H1 (cell line): Measurements from ENCODE around the gene SGO2. TPM values are rescaled to one million over a fixed set of nuclear protein-coding genes. Genes with fewer than 3 reads are reported as not detected.
A peak's percentile ranks its signal among the peaks of the same experiment; 100 is the strongest.

ENCODE experiments used
- CTCF ChIA-PET: fragments of 300-600 bp; sonication (Branson Sonifier 250); formaldehyde crosslinking; loops from one replicate; lab custom pipeline; 2021; ENCODE audit not compliant: partially characterized antibody; lab: Charles Lee
- POLR2A ChIA-PET: fragments of 300-600 bp; sonication (Branson Sonifier 250); formaldehyde crosslinking; loops from one replicate; lab custom pipeline; 2021; ENCODE audit warnings: inconsistent platforms; ENCODE audit not compliant: partially characterized antibody; lab: Charles Lee
- DNase-seq, 2 experiments: peaks; one replicate each; pipeline versions ENCODE4 v3.0.0 to v3.0.0-alpha.2; 2010 to 2022; ENCODE audit warnings: low spot score in 2 of 2, low read depth in 1 of 2, mixed read lengths in 1 of 2
- FAIRE-seq: peaks from 2 replicates; lab custom pipeline; 2011; peaks lifted over from hg19 to GRCh38; lab: Jason Lieb, UNC
- H2AFZ ChIP-seq: 2 replicates; pipeline ENCODE4 v1.8.1; 2012; ENCODE audit warnings: low read length, inconsistent platforms
- H2AK5ac ChIP-seq: 2 replicates; pipeline ENCODE4 v1.6.1; 2013; ENCODE audit warnings: low read depth, low read length
- H2BK120ac ChIP-seq: replicated peaks from 2 replicates; pipeline ENCODE3; 2013; ENCODE audit warnings: low read depth, low read length, inconsistent platforms
- H2BK12ac ChIP-seq: 2 replicates; pipeline ENCODE4 v1.6.1; 2013; ENCODE audit warnings: low read depth, low read length
- H2BK15ac ChIP-seq: 2 replicates; pipeline ENCODE4 v1.6.1; 2013; ENCODE audit warnings: low read length
- H2BK20ac ChIP-seq: 2 replicates; pipeline ENCODE4 v1.6.1; 2013; ENCODE audit warnings: low read length
- H2BK5ac ChIP-seq: 2 replicates; pipeline ENCODE4 v1.6.1; 2013; ENCODE audit warnings: low read depth, low read length
- H3K14ac ChIP-seq: 2 replicates; pipeline ENCODE4 v1.6.1; 2013; ENCODE audit warnings: inconsistent platforms; ENCODE audit not compliant: insufficient read length
- H3K18ac ChIP-seq: 2 replicates; pipeline ENCODE4 v1.6.1; 2013; ENCODE audit warnings: low read length; ENCODE audit errors: extremely low read depth
- H3K23ac ChIP-seq: 2 replicates; pipeline ENCODE4 v1.6.1; 2013; ENCODE audit warnings: inconsistent platforms; ENCODE audit not compliant: insufficient read length
- H3K23me2 ChIP-seq: 2 replicates; pipeline ENCODE4 v1.6.1; 2013; ENCODE audit warnings: low read depth, low read length
- H3K27ac ChIP-seq: 2 replicates; pipeline ENCODE4 v1.6.1; 2011; ENCODE audit warnings: low read depth, low read length, inconsistent platforms
- H3K27me3 ChIP-seq, 4 experiments: replicated peaks in 1 of 4; 1 replicate in 1 of 4; 2 replicates in 3 of 4; pipeline versions ENCODE4 v1.6.1 to v1.8.1; 2011 to 2013; ENCODE audit warnings: low read length in 3 of 4, mild to moderate bottlenecking in 3 of 4, inconsistent platforms in 2 of 4, mixed read lengths in 2 of 4, moderate library complexity in 1 of 4; ENCODE audit not compliant: control insufficient read depth in 3 of 4, insufficient read depth in 3 of 4; ENCODE audit errors: extremely low read depth in 1 of 4
- H3K36me3 ChIP-seq, 4 experiments: 2 replicates each; pipeline versions ENCODE4 v1.6.1 to v1.8.1; 2011 to 2013; ENCODE audit warnings: mild to moderate bottlenecking in 4 of 4, low read length in 3 of 4, moderate library complexity in 2 of 4, control low read depth in 1 of 4, inconsistent platforms in 1 of 4; ENCODE audit not compliant: insufficient read depth in 4 of 4, control insufficient read depth in 2 of 4
- H3K4ac ChIP-seq: replicated peaks from 2 replicates; pipeline ENCODE3; 2013; ENCODE audit warnings: low read length, low read depth, mixed read lengths, inconsistent platforms; ENCODE audit not compliant: insufficient read length
- H3K4me1 ChIP-seq, 4 experiments: replicated peaks in 1 of 4; 1 replicate in 1 of 4; 2 replicates in 3 of 4; pipeline versions ENCODE4 v1.6.1 to v1.8.1; 2011 to 2013; ENCODE audit warnings: low read length in 3 of 4, inconsistent platforms in 2 of 4, mixed read lengths in 1 of 4; ENCODE audit not compliant: insufficient read depth in 4 of 4, control insufficient read depth in 3 of 4
- H3K4me2 ChIP-seq, 2 experiments: 2 replicates each; pipeline versions ENCODE4 v1.6.1 to v1.8.1; 2011 to 2013; ENCODE audit warnings: low read depth in 2 of 2, low read length in 2 of 2, control low read depth in 1 of 2, inconsistent platforms in 1 of 2, mild to moderate bottlenecking in 1 of 2; ENCODE audit not compliant: insufficient read depth in 1 of 2
- H3K4me3 ChIP-seq, 4 experiments: fragments of 200-600, 300-600 bp in 1 of 4; sonication (generic), shearing (Covaris generic), sonication (Bioruptor Twin) in 1 of 4; 2 replicates each; pipeline versions ENCODE4 v1.5.1 to v1.8.1; 2011 to 2016; ENCODE audit warnings: low read length in 4 of 4, low read depth in 3 of 4, control low read depth in 2 of 4, inconsistent platforms in 2 of 4, mild to moderate bottlenecking in 2 of 4, mixed read lengths in 1 of 4, moderate library complexity in 1 of 4; ENCODE audit not compliant: insufficient read depth in 2 of 4; ENCODE audit errors: extremely low read depth in 1 of 4
- H3K56ac ChIP-seq: replicated peaks from 2 replicates; pipeline ENCODE3; 2013; ENCODE audit warnings: low read depth, mild to moderate bottlenecking, mixed read lengths, low read length, inconsistent platforms; ENCODE audit not compliant: insufficient read length
- H3K79me1 ChIP-seq: 2 replicates; pipeline ENCODE4 v1.6.1; 2013; ENCODE audit warnings: low read depth, low read length, control low read depth
- H3K79me2 ChIP-seq, 2 experiments: 2 replicates each; pipeline versions ENCODE4 v1.6.1 to v1.8.1; 2012 to 2013; ENCODE audit warnings: low read length in 2 of 2, mild to moderate bottlenecking in 2 of 2, inconsistent platforms in 1 of 2; ENCODE audit not compliant: insufficient read depth in 2 of 2, control insufficient read depth in 1 of 2
- H3K9ac ChIP-seq, 4 experiments: replicated peaks in 1 of 4; 1 replicate in 1 of 4; 2 replicates in 3 of 4; pipeline versions ENCODE4 v1.6.1 to v1.8.1; 2011 to 2013; ENCODE audit warnings: low read depth in 3 of 4, low read length in 3 of 4, control low read depth in 2 of 4, mild to moderate bottlenecking in 2 of 4, moderate library complexity in 2 of 4, inconsistent platforms in 1 of 4; ENCODE audit errors: extremely low read depth in 1 of 4
- H3K9me3 ChIP-seq, 2 experiments: 2 replicates each; pipeline versions ENCODE4 v1.6.1 to v1.8.1; 2012 to 2013; ENCODE audit warnings: mild to moderate bottlenecking in 2 of 2, moderate library complexity in 2 of 2, control low read depth in 1 of 2, inconsistent platforms in 1 of 2, low read depth in 1 of 2, low read length in 1 of 2, mixed read lengths in 1 of 2; ENCODE audit not compliant: insufficient read depth in 2 of 2
- H4K20me1 ChIP-seq, 2 experiments: replicated peaks in 1 of 2; 2 replicates each; pipeline versions ENCODE3 to v1.8.1; 2011 to 2013; ENCODE audit warnings: inconsistent platforms in 2 of 2, low read length in 2 of 2, mild to moderate bottlenecking in 1 of 2; ENCODE audit not compliant: insufficient read depth in 2 of 2, control insufficient read depth in 1 of 2
- H4K5ac ChIP-seq: 2 replicates; pipeline ENCODE4 v1.6.1; 2013; ENCODE audit warnings: low read length, low read depth, mixed read lengths, inconsistent platforms; ENCODE audit not compliant: insufficient read length
- H4K8ac ChIP-seq: 2 replicates; pipeline ENCODE4 v1.8.0; 2013; ENCODE audit warnings: mild to moderate bottlenecking, moderate library complexity, low read length, inconsistent platforms; ENCODE audit not compliant: insufficient read depth; ENCODE audit errors: extremely low read depth
- H4K91ac ChIP-seq: replicated peaks from 2 replicates; pipeline ENCODE3; 2013; ENCODE audit warnings: low read length, mixed read lengths, inconsistent platforms; ENCODE audit not compliant: insufficient read length
- CTCF ChIP-seq, 3 experiments: IDR thresholded peaks; 1 replicate in 2 of 3; 2 replicates in 1 of 3; pipeline versions ENCODE4 v1.5.1 to v1.6.1; 2011; ENCODE audit warnings: low read length in 3 of 3, mild to moderate bottlenecking in 3 of 3, inconsistent platforms in 2 of 3, low read depth in 1 of 3, moderate library complexity in 1 of 3; ENCODE audit not compliant: insufficient read depth in 1 of 3; ENCODE audit errors: control extremely low read depth in 1 of 3
- YY1 ChIP-seq: IDR thresholded peaks from 2 replicates; pipeline ENCODE4 v1.6.1; 2011; ENCODE audit warnings: low read depth, mild to moderate bottlenecking, low read length
- WGBS, 2 experiments: shearing (Covaris generic) in 1 of 2; methylation state at CpG; one replicate each; pipeline versions ENCODE4 v1.1.6 to v1.1.7; 2013 to 2015; ENCODE audit warnings: low lambda C conversion rate in 2 of 2, mixed read lengths in 2 of 2, inconsistent platforms in 1 of 2, low coverage in 1 of 2, missing lambda C conversion rate in 1 of 2; ENCODE audit not compliant: insufficient replicate concordance in 2 of 2, insufficient coverage in 1 of 2, insufficient read length in 1 of 2; ENCODE audit errors: extremely low coverage in 1 of 2, missing lambda C conversion rate in 1 of 2; 5-methylcytosine and 5-hydroxymethylcytosine counted together
- polyA plus RNA-seq, 7 experiments: library from polyadenylated mRNA; depleted of rRNA in 3 of 7; stranded (reverse) in 5 of 7; unstranded in 2 of 7; fragments of >200 nt in 5 of 7; fragments of 200-250 nt in 2 of 7; gene quantifications; 1 replicate in 5 of 7; 2 replicates in 1 of 7; 4 replicates in 1 of 7; pipeline versions ENCODE4 v1.2.1 to v1.2.3, GENCODE V29; 2011 to 2013; ENCODE audit warnings: missing spikeins in 2 of 7, mixed read lengths in 2 of 7
- total RNA-seq: library from RNA; stranded (reverse); fragmentation: NEBNext Ultra II Directional; extraction: Animal tissue kit (Norgen Biotek cat#: 25700); gene quantifications from 2 replicates; pipeline ENCODE4 v1.2.1, GENCODE V29; 2021

SGO2 gene
- total and polyA plus RNA-seq, 2 of the 8 experiments (the other 6 are each of a cell fraction or from before 2014, with no cell fraction given), result 2.4 to 33.2 TPM

- Histone ChIP-seq H4K20me1 (no peaks in the 10 kb centered on the region), H3K4me3 (no peak overlapping the region), H3K9me3 (no peaks in the 10 kb centered on the region), H4K5ac (no peak overlapping the region), H3K36me3 (peaks cover 0 to 3% (median 2%) of the 10 kb centered on the region in 4 experiments; a peak in 3 of 8 replicates), H3K27me3 (no peaks in the 10 kb centered on the region), H3K79me2 (no peaks in the 10 kb centered on the region), H2BK15ac (no peak overlapping the region), H3K23ac (no peak overlapping the region), H2AK5ac (no peak overlapping the region), H2BK20ac (no peak overlapping the region), H3K9ac (no peak overlapping the region), H4K91ac (no peak overlapping the region), H3K27ac (no peak overlapping the region), H3K18ac (no peak overlapping the region), H2BK5ac (no peak overlapping the region), H3K14ac (no peak overlapping the region), H4K8ac (no peak overlapping the region), H3K23me2 (no peaks in the 10 kb centered on the region), H2AFZ (no peak overlapping the region), H2BK12ac (no peak overlapping the region), H3K4me2 (no peak overlapping the region), H3K79me1 (no peaks in the 10 kb centered on the region), H2BK120ac (no peak overlapping the region), H3K4me1 (no peaks in the 10 kb centered on the region), H3K4ac (no peak overlapping the region), H3K56ac (no peak overlapping the region)
- DNase-seq (no peak), FAIRE-seq (no peak)
- TF ChIP-seq YY1 (no peak), CTCF (IDR thresholded peaks at IDR 0.05; ENCODE audit: control extremely low read depth in 1 of 3, insufficient read depth in 1 of 3, low read depth in 1 of 3, low read length in 3 of 3) (peak in 1 of 3 experiments; percentile 18; a peak in 2 of 4 replicates)
- ChIA-PET POLR2A (no interaction called here), CTCF (interaction anchor here (0.7 to 1.5 kb wide), 8 partner anchors 10 to 160 kb away, joined by 3 to 7 read pairs (median 4); partner anchors contain the start of gene AOX1)
- WGBS, 2 experiments, result 88% methylated on average over 2 of the region's 2 CpGs; no CpG with 5 or more reads in 1 of the 2 experiments
These were observed 50.0 kb downstream of the SGO2 start for GRCh38 chr2:200575957-200576356.
